Tracheal epithelial cell (primary cell): ENCODE data around the gene HRK. TPM values are rescaled to one million over a fixed set of nuclear protein-coding genes. Genes with fewer than 3 reads are reported as not detected.

Experiments used
- total RNA-seq: library from RNA; depleted of rRNA; stranded (reverse); fragments of >200 nt; gene quantifications from 2 replicates; pipeline ENCODE4 v1.2.1, GENCODE V29; 2014

Gene HRK
- total RNA-seq: under 0.01 TPM in 1 of 2 replicates, not detected in the other

GRCh38 chr12:116881325-116881876 is at the start of gene HRK:
Gene HRK, minus strand, starts transcription at chr12:116881441. Its CDS starts 134 bp downstream, at chr12:116881307.

GRCh38 chr12:116910645-116911451 is 29.6 kb upstream of the HRK start, which contains the start of gene FBXW8:
Gene FBXW8, plus strand, starts transcription at chr12:116910950. Its CDS starts 88 bp downstream, at chr12:116911038.

Other genes with a start within 250 kb of the HRK start
- 41.6 and 41.7 TPM in 2 replicates for gene SPRING1, start 143.4 kb downstream of the HRK start, total RNA-seq
- under 0.01 and 0.72 TPM in 2 replicates for gene RNFT2, start 143.1 kb downstream of the HRK start, total RNA-seq
- gene FBXW8, start 29.5 kb upstream of the HRK start, total RNA-seq: 4.7 and 9.6 TPM in 2 replicates
- 1.7 TPM in 1 of 2 replicates, not detected in the other for gene TESC, start 218.0 kb upstream of the HRK start, total RNA-seq